ENCODE measurements around the gene P2RX7.

DNA sequence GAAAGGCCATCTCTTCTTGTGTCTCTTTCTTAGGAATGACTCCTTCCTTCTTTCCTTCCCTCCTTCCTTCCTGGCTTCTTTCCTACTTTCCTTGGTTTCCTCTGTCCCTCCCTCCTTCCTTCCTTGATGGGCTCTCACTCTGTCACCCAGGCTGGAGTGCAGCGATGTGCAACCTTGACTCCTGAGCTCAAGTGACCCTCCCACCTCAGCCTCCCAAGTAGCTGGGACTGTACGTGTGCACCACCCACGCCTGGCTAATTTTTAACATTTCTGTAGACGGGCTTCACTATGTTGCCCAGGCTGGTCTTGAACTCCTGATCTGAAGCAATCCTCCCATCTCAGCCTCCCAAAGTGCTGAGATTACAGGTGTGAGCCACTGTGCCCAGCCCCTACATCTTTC is 10.9 kb upstream of the P2RX7 start:
- TF ChIP-seq, protein P1, sequence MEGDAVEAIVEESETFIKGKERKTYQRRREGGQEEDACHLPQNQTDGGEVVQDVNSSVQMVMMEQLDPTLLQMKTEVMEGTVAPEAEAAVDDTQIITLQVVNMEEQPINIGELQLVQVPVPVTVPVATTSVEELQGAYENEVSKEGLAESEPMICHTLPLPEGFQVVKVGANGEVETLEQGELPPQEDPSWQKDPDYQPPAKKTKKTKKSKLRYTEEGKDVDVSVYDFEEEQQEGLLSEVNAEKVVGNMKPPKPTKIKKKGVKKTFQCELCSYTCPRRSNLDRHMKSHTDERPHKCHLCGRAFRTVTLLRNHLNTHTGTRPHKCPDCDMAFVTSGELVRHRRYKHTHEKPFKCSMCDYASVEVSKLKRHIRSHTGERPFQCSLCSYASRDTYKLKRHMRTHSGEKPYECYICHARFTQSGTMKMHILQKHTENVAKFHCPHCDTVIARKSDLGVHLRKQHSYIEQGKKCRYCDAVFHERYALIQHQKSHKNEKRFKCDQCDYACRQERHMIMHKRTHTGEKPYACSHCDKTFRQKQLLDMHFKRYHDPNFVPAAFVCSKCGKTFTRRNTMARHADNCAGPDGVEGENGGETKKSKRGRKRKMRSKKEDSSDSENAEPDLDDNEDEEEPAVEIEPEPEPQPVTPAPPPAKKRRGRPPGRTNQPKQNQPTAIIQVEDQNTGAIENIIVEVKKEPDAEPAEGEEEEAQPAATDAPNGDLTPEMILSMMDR (IDR thresholded peaks at IDR 0.05): no peak
- TF ChIP-seq POLR2A (IDR thresholded peaks at IDR 0.05): no peak

All from adrenal gland (tissue), 5 donors.